Effector CD4-positive, alpha-beta T cell (primary cell): ENCODE measurements around the gene TSBP1. TPM values are rescaled to one million over a fixed set of nuclear protein-coding genes. Genes with fewer than 3 reads are reported as not detected.

ENCODE experiments used
- DNase-seq: peaks from one replicate; pipeline ENCODE4 v3.0.0-alpha.2; 2020
- total RNA-seq: gene quantifications from one replicate; lab custom pipeline; 2026; lab: John Stamatoyannopoulos, UW

Gene TSBP1, protein sequence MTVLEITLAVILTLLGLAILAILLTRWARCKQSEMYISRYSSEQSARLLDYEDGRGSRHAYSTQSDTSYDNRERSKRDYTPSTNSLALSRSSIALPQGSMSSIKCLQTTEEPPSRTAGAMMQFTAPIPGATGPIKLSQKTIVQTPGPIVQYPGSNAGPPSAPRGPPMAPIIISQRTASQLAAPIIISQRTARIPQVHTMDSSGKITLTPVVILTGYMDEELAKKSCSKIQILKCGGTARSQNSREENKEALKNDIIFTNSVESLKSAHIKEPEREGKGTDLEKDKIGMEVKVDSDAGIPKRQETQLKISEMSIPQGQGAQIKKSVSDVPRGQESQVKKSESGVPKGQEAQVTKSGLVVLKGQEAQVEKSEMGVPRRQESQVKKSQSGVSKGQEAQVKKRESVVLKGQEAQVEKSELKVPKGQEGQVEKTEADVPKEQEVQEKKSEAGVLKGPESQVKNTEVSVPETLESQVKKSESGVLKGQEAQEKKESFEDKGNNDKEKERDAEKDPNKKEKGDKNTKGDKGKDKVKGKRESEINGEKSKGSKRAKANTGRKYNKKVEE
- not detected for total RNA-seq

DNA sequence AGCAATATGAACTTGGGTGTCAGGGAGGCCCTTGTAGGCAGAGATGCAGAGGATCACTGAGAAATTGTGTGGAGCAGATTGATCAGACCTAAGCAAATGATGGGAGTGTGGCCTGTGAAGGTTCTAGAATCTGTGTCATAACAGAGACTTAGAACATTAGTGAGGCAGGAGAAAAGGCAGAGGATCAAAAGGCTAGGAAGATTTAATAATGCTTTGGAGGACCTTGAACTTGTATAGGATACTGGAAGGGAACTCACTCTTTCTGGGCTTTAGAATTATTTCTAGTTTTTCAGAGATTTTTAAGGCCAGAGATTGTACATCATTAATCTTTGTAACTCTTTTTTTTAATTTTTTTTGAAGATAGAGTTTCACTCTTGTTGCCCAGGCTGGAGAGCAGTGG is at the start of gene TSBP1:
Gene TSBP1 (minus strand): TSS at position 101 of the 400 bp plus-strand sequence. CDS start 197 bp downstream, outside the sequence.
- DNase-seq = no peak

DNA sequence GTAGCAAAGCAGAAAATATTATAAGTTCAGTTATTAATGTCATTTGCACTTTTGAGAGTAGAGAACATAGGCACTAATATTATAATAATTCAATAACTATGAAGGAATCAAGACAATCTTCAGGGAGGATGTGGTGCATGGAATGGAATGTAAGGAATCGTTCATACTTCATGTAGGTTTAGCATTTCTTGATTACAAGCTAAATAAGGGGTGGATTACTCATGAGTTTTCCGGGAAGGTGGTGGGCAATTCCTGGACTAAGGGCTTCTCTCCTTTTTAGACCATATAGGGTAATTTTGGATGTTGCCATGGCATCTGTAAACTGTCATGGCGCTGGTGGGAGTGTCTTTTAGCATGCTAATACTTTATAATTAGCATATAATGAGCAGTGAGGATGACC is 44.3 kb upstream of the TSBP1 start:
- no peak for DNase-seq

DNA sequence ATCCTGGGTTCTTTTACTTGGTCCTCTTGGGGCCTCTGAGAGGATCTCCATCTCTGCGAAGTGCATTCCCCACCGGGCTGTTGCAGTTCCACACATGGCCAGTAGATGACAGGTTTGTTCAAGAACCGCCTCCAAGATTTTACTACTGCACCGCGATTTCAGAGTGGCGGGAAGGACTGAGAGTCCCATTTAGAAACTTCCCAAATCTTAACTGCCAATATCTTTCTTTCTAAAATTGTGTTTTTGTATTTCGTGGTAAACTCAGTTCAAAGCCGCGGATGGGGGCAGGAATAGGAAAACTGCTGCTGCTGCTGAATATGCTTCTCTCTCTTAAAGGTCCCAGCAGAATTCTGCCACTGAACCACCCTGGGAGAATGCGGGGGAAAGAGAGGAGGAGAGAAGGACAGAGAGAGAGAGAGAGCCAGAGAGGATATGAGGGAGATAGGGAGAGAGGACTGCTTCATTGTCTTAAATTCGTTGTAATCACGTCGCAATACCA is 43.9 kb upstream of the TSBP1 start:
- DNase-seq = peak; percentile 71

DNA sequence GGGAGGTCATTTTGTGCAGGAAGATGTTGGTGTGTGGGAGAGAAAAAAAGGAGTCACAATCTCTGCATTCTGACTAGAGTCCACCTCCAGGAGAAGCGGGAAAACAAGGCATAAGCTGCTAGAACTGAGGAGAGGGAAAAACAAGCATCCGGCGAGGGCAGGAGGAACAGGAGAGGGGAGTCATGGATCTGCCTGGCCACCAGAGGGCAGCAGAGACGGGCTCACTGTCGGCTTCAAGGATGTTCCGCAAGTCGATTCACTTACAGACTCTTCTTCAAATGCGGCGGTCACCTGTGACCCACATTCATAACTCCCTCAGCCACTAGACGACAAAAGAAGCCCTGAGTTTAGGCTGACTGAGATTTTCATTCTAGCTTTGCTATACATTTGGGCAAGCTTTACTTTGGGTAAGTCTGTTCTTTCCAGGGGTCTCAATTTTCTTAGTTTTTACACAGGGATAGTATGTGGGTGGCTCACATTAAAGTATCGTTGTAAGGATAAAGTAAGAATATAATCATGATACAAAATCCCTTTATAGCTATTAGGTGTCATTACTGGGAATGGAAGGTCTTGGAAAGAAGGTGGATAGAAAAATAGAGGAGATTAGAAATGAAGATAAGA is 41.8 kb upstream of the TSBP1 start:
- peak; percentile 83 for DNase-seq

DNA sequence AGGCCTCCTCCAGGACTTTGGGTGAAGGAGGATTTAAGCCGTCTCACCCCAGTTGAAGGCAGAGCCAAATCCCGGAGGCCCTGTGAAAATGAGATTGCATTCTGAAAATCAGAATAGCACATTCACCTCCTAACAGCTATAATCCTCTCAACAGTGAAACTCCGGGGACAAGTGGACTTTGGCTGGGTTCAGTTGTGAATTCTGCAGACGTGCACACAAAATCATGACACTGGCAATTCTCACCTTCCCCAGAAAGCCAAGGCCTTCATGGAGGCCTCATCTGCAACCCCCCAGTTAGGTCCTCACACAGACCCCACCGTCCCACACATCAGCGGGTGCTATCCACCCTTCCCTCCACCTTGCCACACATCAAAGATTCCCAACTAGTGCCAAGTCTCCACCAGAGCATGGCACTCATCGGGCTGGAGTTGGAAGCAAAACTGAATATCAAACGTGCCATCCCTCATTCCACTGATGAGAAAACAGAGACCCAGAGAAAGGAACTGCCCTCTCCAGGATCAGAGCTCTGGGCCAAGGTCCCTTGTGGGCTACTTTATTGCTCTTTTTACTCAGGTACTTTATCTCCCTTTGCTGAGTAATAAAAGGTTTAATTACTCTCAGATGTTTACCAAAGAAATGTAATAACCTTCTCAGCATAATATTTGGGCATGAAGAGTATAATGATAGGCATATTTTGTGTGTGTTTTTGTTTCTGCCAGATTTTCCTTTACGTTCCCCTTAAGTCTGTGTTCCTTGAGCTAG is 40.0 kb upstream of the TSBP1 start:
- DNase-seq = no peak

DNA sequence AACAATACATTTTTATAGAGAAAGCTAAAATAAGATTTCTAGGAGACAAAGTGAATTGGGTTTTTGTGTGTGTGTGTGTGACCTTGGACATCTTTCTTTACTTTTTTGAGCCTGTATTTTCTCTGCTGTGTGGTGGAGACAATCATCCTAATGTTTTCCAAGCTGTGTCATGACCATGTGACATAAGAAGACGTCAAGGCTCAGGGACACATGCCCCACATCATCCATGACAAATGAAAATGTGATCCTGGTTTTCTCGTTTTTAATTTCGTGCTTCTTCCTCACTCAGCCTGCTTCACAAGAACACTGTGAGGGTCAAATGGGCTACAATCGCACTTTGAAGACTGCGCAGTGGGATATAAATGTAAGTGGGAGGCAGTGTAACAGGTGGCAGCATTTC is 39.2 kb upstream of the TSBP1 start:
- no peak for DNase-seq

DNA sequence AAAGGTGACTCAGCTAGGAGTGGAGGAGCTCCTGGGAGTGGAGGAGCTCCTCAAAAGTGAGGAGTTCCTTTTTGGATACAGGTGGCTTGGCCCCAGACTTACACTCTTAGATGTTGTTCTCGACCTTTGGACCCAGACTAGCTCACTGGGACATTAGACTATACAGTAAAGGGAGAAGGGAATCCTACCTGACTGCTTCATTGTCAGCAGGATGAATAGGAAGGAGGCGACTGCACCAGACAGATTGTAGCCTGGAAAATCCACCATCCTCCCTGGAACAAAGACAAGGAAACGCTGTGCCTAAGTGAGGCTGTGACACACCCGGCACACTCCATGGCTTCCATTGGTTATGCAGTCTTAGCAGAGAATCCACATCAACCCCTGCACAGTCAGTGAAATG is 35.2 kb upstream of the TSBP1 start, which contains the start of gene BTNL2:
Gene BTNL2 (minus strand): TSS at position 325 of the 400 bp plus-strand sequence. CDS start 58 bp downstream, at position 267.
- DNase-seq = no peak

DNA sequence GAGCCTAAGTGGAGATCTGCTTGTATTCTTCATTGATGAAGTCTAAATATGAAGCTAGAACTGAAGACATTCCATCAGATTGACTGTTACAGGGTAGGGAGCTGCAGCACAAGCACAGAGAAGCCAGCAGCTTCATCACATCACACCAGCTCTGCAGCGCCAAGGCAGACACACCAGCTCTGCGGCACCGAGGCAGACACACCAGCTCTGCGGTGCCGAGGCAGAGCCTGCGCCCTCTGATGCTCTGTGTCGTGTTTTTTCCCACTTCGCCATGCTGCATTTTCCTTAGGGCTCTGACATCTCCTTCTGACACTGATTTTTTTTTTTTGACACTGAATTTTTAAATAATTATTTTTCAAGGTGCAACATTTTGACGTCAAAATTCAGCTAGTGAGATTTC is 34.5 kb upstream of the TSBP1 start:
- DNase-seq = no peak

DNA sequence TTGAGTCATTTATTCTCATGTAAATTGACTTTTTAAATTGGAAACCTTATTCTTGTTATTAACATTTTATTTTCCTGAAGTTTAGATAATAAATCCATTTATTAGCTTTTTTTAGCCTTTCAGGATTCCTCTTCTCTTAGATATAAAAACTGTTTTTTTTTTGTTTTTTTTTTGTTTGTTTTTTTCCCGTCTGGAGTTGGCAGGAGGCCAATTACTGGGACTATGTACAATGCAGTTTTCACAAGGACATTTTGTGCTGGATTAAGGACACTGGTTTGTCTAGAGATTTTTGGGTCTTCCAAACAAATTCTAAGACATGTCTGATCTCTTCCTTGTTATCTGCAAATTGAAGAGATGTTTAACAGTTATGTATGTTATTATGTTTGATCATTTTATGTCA is 34.0 kb upstream of the TSBP1 start:
- no peak for DNase-seq

DNA sequence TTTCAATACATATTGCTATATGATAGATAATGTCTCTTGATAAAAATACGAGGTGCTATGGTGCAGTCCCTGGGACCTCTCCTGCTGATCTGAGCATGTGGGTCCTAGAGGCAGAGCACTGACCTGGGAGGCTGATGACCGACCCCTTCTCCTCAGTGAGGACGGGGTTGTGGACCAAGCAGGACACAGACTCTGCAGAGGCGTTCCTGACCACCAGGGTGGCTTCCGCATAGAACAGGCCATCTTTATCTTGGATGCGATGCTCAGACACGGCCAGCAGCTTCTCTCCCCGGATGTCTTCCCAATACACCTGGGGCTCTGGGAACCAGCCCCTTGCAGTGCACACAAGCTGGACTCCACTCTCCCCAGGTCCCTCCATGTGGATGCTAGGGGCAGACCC is 31.1 kb upstream of the TSBP1 start:
- DNase-seq = no peak

DNA sequence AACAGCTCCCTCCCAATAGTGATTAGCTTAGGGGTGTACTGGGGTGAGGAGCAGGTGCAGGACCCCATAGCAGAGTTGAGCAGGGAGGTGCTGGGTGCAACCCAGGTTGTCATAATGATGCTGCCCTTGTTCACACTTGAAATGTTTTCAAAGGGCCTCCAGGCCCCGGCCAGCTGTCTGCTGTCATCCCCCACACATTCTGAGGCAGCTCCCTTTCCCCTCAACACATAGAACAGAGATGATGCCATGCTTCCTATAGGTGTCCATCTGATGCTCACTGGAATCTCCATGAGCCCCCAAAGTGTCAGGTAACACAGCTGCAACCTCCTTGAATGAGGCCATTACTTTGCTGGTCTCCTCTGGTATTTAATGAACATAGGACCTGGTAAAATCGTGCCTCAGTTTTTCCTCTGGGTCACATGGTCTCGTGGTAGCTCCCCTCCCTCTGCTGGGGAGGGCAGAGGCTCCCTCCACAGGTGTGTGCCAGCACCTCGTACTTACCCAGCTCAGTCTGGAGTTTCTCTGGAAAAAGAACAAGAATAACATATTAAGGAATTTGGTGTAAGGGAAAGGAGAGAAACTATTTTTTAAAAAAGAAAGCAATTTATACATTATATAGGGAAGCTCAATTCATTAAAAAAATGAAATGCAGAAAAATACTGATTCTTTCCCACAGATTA is 29.7 kb upstream of the TSBP1 start:
- no peak for DNase-seq

DNA sequence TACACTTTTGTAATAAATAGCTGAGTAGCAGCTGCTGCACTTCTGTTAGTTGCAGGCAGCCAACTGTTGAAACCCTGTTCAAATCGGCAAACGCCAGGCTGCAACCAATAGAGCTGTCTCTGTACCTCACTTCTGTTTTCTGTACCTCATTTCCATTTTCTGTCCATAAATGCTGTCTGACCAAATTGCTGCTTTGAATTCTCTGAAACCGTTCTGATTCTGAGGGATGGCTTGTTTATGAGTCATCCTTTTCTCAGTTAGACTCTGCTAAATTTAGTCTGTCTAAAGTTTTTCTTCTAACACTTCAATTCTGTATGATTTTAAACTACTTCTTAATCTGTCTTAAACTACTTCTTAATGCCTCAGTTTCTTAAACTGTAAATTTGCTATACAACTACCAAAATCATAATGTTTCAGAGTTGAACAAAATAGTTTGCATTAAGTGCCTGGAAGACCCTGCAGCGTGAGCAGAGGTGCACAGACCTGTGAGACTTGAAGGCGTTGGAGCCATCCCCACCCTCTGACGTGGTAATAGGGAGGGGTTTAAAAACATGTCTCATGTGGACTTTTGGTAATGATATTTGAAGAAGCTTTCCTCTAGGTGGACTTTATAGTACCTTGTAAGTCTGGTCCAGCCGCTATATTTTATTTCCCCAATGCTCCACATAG is 25.7 kb upstream of the TSBP1 start:
- no peak for DNase-seq

DNA sequence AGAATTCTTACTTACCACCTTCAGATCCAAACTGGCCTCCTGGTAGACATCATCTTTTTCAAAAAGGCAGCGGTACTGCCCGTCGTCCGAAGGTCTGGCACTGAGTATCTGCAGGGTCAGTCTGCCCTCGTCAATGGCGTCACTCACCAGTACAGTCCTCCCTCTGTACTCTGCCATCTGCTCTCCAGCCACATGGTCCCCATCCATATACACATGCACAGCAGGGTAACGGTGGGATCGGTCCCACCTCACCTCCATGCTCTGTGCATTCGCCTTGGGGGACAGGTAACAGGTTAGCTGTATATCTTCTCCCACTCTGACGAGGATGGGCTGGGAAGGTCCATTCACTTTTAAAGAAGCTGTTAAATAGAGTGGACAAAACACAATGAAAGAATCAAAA is 24.3 kb upstream of the TSBP1 start:
- DNase-seq = no peak

DNA sequence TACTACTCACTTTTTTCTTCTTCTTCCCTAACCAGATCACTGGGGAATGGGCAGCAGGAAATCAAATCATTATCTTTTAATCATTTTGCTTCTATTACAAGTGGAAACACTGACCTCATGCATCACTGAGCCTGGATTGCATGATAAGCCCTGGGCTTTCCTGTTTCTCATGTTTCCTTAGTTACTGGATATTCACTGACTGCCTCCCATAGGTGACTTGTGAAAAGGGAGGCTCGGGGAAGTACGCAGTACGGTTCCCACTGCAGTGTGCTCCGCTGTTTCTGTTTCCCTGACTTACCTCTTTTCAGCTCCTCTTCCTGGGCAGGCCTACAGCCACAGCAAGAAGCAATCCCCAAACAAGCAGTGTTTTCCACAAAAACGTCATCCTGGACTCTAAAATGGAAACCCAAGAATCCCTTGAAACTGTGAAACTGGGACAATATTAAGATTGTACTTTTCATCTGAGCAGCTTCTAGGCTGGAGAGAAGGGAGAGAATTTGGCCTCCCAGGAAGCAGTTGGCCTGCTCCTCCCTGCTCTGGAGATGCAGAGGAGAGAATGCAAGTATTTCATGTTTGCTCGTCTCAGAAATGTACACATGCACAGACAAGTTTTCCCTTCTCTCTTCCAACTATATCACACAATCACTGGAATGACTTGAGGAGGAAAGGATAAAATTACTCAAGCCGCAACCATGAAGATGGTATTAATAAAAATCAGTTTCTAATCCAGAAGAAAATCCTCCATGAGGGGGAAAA is 22.1 kb upstream of the TSBP1 start:
- no peak for DNase-seq

DNA sequence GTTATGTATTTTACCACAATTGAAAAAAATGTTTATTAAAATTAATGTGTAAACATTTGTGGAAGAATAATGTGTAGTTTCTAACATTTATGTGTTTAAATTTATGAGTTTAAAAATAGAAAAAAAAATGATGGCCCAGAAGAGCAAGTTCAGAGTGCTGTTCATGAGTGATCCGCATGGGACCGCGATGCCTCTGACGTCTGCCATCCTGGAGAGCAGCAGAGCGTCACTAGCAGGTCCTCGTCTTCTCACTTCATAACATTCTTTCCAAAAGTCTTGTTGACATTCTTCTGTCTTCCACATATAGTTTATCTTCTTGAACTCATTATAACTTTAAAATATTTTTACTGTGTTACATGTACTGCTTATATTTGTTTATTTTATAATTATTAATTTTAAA is 19.8 kb upstream of the TSBP1 start:
- DNase-seq = no peak

DNA sequence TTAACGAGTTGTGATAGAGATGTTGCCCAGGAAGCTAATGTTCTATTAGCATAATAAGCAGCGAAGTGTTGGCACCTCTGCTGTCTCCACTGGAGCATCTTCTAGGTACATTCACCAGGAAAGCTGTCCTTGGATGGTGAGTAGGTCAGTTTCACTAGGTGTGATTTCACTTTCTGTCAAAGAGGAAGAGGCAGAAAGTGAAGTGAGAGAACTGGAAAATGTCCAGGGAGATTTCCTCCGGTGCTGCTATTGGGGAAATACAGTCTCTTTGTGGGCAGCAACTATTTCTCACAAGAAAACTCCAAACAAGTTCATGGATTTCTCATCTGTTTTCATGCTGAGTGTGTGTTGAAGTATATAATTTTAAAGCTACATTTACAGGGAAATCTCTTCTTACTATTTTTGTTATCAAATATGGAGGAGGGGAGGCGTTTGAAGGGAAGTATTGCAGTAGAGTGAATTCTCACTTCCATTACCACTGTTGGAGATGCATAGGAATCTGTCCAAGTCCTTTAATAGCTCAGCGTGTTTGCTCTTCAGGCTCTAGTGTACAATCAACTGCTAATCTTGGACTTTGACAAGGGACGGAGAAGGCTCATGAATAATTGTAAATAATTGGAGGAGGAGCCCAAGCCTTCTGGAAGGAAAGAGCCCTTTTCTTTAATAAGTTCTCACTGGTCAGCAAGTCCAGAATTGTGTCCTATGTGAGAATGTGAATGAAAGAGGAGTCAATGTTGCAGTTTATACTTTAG is 16.1 kb upstream of the TSBP1 start:
- DNase-seq = no peak

DNA sequence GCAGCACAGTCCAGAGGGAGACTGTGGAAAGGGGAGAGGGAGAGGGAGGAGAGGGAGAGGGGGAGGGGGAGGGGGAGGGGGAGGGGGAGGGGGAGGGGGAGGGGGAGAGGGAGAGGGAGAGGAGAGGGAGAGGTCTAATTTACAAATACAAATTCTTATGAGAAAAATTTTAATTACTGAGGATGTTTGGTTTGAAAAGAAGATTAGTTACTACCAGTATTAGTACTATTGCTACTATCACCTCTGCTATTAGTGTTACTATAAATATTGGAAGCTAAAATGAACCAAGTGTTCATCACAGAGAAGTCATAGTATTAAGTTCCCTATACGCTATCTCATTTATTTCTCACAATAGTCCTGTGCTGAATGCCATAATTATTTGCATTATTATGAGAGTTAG is 14.3 kb upstream of the TSBP1 start:
- no peak for DNase-seq

DNA sequence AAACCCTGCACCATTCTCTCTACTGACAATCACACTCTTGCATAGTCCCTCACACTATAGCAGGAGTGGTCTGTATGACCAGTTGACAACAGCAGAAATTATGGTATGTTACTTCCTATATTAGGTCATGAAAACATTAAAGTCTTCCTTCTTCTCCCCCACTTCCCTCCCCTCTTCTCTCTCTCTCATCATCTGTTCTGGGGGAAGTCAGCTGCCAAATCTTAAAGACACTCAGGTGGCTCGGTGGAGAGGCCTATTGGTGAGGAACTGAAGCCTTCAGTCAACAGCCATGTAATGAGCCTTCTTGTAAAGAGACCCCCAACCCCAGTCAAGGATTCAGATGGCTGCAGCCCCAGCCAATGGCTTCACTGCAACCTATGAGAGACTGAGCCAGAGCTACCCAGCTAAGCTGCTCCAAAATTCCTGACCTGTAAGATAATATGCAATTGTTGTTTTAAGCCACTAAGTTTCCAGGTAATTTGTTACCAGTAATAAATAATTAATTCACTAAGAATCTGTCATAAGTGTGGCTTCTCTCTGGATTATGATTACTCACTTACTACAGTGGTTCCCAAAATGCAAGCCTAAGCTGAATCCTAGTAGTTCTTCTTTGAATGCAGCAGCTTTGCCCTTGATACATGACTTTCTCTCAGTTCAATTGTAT is 11.2 kb upstream of the TSBP1 start:
- no peak for DNase-seq

DNA sequence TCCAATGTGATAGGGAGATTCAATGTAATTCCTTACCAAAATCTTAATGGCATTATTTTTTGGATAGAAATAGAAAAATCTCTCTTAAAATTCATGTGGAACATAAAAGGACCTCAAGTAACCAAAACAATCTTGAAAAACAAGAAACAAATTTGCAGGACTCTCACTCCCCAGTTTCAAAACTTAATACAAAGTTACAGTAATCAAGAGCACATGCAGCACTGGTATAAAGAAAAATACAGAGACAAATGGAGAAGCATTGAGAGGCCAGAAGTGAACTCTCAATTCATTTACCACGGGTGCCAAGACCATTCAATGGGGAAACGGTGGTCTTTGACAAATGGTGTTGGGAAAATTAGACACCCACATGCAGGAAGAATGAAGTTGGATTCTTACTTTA is 7.8 kb upstream of the TSBP1 start:
- DNase-seq = no peak
